ENCODE results near the gene MB. TPM values are rescaled to one million over a fixed set of nuclear protein-coding genes. Genes with fewer than 3 reads are reported as not detected.

MB gene
- not detected for total RNA-seq

GRCh38 chr22:35617137-35617755, at the start of gene MB:
MB (minus strand) TSS chr22:35617329; CDS start chr22:35617257, 72 bp downstream.

GRCh38 chr22:35648066-35649025, 31.2 kb upstream of the MB start, which contains the start of gene APOL6:
APOL6 (plus strand) TSS chr22:35648446; CDS start chr22:35656426, 7,980 bp downstream.

Other genes with a start within 250 kb of the MB start
- gene HMOX1, start 236.2 kb downstream of the MB start, total RNA-seq, result under 1 TPM in 1 of 2 experiments, not detected in 1; 0.25 TPM
- gene MCM5, start 217.2 kb downstream of the MB start, total RNA-seq, result 100 to 1,000 TPM; 139 to 148 TPM
- not detected for gene RASD2, start 76.5 kb downstream of the MB start, total RNA-seq
- 10 to 100 TPM; 70.9 to 74.0 TPM for gene APOL6, start 31.1 kb upstream of the MB start, total RNA-seq
- not detected for gene APOL5, start 100.5 kb upstream of the MB start, total RNA-seq